HG02870 (cell line): ENCODE results near the gene PSORS1C2.

Experiments
- ATAC-seq: cut with Tn5 transposase; IDR thresholded peaks from one replicate; pipeline ENCODE4 v1.9.1; 2021; ENCODE audit warnings: mild to moderate bottlenecking, moderate library complexity; ENCODE audit not compliant: unreplicated experiment

Gene PSORS1C2

DNA sequence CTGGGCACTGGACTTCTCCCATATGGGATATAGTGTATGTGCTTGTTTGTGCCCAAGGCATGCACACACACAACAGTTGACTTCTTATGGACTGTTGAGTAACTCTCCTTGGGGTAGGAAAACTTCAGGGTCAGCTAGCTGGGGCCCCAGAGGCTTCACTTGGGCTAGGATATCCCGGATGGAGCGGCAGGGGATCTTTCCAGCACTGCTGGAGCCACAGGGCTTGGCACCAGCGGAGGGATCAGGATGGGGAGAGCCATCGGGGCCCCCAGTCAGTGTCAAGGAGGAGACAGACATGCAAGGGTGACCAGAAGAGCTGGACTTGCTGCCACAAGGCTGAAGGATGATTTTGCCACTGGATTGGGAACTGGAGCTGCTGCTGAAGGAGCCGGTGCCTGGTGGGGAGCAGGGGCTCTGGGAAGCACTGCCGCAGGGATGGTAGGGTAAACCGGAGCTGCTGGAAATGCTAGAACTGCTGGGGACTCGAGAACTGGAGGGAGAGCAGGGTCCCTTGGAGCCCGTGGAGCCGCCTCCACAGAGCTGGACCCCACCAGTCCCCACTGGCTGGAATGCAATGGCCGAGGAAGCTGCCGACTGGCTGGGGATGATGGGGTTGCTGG lies 22.8 kb downstream of the PSORS1C2 start:
- ATAC-seq: no peak

- ATAC-seq: no peak
These were observed 23.7 kb downstream of the PSORS1C2 start for GRCh38 chr6:31114970-31115849.

DNA sequence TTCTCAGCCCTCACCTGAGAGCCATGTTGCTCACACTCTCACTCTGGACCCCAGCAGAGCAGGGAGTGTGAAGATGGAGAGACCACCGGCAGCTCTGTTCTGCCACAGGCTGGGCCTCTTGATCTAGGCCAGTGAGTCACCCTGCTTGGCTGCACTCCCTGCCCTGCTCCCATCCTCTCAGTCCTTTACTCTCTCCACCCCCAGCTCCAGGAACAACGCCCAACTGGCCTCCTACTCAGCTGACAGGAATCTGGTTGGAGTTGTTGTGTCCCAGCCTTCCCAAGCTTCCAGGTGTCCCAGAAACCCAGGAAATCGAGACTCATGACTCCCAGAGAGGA lies 24.4 kb downstream of the PSORS1C2 start, which contains the start of gene PSORS1C1:
Gene PSORS1C1, plus strand, starts transcription at position 260 of the 338 bp plus-strand sequence. CDS start 14,833 bp downstream, outside the sequence.
- ATAC-seq: no peak

DNA sequence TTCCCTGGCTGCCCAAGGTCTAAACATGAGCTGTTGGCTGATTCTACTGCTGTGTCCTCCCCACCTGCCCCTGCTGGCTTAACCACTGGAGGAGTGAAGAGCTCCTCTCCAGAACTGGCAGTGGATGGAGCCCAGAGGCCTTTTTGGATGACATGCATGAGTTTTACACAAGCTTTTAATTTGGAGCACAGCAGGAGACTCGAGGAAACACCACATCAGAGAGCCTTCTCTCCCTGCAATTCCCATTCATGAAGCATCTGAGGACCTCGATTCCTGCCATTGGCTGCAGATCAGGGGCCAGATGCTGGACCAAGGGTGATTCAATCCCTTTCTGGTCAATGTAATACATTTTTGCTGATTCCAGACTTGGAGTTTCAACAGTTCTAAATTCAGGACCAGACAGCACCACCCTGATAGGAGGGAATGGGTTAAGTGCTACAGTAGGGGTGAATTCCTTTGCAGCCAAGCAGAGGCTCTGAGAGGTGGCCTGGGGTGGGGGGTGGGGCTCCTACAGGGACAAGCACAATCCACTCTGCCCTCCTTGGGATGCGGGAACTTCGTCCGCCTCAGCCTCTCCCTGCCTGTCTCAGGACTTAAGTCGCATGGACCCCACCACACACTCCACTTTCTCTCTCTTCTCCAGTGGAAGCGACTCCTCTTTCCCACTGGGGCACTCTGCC lies 24.9 kb downstream of the PSORS1C2 start:
- no peak for ATAC-seq

DNA sequence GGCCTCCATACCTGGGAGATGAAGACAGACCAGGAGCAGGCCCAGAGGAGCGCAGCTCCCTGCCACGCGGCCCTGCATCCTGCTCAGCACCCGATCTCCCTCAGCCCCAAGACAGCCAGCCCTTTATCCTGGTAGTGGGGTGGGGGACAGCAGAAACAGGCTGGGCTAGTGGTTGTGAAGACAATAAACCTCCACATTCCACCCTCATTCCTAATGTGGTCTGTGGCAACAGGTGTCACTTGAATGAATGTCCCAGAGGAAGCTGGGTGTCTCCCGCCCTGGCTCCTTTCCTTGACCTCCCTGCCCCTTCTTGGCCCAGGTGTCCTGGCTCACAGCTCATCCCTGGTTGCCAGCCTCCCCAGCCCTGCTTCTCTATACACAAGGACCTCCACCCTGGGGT lies 26.4 kb downstream of the PSORS1C2 start, which contains the start of gene C6orf15:
Gene C6orf15, minus strand, starts transcription at position 98 of the 400 bp plus-strand sequence. Its CDS starts 20 bp downstream, at position 78.
- no peak for ATAC-seq

DNA sequence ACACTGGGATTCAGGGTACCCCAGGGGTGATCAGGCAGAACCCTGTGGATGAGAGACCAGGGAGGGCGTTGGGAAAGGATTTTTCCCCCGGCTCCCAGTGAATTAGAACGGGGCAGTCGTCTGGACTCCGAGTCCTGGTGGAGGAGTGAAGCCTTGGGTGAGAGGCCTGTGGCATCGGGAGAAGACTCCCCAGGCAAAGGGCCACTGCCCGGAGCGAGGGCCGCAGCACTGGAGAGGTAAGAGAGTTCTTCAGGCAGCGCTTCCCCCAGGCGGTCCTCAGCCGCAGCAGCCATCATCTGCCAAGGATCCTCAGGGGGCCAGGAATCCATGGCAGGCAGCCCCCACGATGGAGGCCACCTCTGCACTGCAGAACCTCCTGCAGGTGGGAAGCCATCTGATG lies 27.2 kb downstream of the PSORS1C2 start:
- no peak for ATAC-seq

- ATAC-seq: no peak
These were observed 27.9 kb downstream of the PSORS1C2 start for GRCh38 chr6:31110825-31111582.

DNA sequence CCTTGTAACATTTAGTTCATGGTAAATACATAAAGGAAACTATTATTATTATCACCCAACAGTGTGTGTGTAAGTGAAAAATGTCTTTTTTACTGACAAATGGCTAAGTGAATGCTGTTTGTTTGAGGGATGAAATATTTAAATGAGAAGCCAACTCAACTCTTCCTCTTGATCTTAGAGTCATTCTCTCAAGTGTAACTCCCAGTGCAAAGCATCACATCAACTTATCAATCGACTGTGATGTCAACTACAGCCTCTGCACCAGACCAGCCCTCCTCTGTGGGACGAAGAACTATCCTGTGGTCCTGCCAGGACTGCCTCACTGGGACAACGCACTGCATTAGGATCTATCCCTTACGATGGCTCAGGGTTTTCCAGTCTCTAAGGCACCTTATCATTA lies 31.8 kb downstream of the PSORS1C2 start:
- no peak for ATAC-seq

DNA sequence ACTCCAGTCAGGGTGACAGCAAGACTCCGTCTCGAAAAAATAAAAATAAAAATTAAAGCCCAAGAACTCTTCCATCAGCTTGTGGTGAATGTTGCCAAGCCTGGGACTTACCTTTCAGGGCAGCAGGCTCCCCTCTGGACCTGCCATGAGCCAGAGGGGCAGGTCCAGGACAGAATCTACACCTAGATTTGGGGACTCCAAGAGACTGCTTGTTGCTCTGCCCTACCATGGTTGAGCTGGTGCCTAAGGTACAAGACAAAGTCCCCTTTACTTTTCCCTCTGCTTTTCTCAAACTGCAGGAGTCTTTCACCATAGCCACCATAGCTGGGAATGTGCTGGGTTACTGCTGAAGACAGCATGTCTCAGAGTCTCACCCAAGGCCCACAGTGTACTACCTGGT lies 35.7 kb downstream of the PSORS1C2 start:
- no peak for ATAC-seq

GRCh38 chr6:31098449-31098938 lies 40.4 kb downstream of the PSORS1C2 start:
- ATAC-seq: no peak

- no peak for ATAC-seq
These were observed 42.2 kb downstream of the PSORS1C2 start for GRCh38 chr6:31096656-31097055.

- no peak for ATAC-seq
These were observed 42.7 kb downstream of the PSORS1C2 start for GRCh38 chr6:31096215-31096614.

- no peak for ATAC-seq
These were observed 44.4 kb downstream of the PSORS1C2 start for GRCh38 chr6:31094389-31094881.

GRCh38 chr6:31092769-31093505 lies 45.9 kb downstream of the PSORS1C2 start:
- no peak for ATAC-seq

- no peak for ATAC-seq
These were observed 46.6 kb downstream of the PSORS1C2 start for GRCh38 chr6:31092238-31092637.

- ATAC-seq: no peak
These were observed 47.2 kb downstream of the PSORS1C2 start for GRCh38 chr6:31091680-31092079.

DNA sequence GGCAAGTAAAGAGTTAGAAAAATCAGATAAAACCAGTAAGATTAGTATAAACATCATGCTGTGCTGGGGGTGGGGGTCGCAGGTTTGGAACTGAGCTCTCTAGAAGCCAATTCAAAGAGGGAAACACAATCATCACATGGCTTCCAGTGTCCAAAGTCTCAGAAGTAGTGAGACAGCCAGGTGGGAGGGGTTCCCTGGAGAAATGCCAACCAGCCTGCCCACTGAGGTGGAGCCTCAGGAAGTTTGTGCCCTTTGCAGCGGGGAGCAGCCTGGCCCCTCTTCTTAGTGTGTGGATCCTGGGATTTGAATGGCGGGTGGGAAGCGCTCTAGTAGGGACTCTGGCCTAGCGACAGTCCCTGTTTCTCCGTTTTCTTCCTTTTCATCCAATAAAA lies 47.9 kb downstream of the PSORS1C2 start:
- ATAC-seq: no peak

DNA sequence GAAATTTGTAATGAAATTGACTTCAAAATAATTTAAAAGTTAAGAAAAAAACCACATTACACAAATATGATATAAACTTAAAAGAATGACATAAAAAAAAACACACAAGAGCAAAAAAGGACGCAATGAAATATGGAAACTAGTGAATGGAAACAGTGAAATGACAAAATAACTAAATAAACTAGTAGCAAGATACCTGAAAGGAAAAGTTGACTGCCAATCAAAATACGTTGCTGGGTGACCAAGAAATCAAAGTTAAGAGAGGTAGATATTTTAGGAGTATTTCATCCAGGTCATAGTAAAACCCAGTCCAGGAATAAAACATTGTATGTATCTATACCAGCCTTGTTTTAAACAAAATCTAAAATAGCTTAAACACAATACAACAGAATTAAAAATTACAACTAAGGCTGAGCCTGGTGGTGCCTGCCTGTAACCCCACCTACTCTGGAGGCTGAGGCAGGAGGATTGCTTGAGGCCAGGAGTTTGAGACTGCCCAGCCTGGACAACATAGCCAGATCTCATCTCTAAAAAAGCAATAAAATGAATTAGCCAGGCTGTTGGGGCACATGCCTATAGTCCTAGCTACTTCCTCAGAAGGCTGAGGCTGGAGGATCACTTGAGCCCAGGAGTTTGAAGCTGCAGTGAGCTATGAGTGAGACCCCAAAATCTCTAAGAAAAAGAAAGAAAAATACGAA lies 48.4 kb downstream of the PSORS1C2 start:
- no peak for ATAC-seq
